H9 (cell line): ENCODE results near the gene PIAS4. TPM values are rescaled to one million over a fixed set of nuclear protein-coding genes. Genes with fewer than 3 reads are reported as not detected.

Experiments
- DNase-seq: peaks from one replicate; pipeline ENCODE4 v3.0.0-alpha.2; 2017
- H2AFZ ChIP-seq: one replicate; pipeline ENCODE4 v1.6.1; 2013; ENCODE audit warnings: mild to moderate bottlenecking, low read length, control low read depth, moderate library complexity
- H2AK5ac ChIP-seq: 2 replicates; pipeline ENCODE4 v1.6.1; 2013; ENCODE audit warnings: low read length, control low read depth, mixed read lengths; ENCODE audit not compliant: insufficient read length
- H2BK120ac ChIP-seq: one replicate; pipeline ENCODE4 v1.6.1; 2013; ENCODE audit warnings: low read depth, mild to moderate bottlenecking, low read length, control low read depth, inconsistent platforms; ENCODE audit not compliant: poor library complexity, severe bottlenecking
- H2BK12ac ChIP-seq: 2 replicates; pipeline ENCODE4 v1.6.1; 2013; ENCODE audit warnings: low read length, control low read depth, mixed read lengths, low read depth; ENCODE audit not compliant: insufficient read length
- H2BK15ac ChIP-seq: 2 replicates; pipeline ENCODE4 v1.6.1; 2013; ENCODE audit warnings: low read depth, low read length, control low read depth
- H2BK20ac ChIP-seq: one replicate; pipeline ENCODE4 v1.6.1; 2013; ENCODE audit warnings: low read depth, mild to moderate bottlenecking, low read length, control low read depth, inconsistent platforms; ENCODE audit not compliant: poor library complexity, severe bottlenecking
- H2BK5ac ChIP-seq: 2 replicates; pipeline ENCODE4 v1.6.1; 2013; ENCODE audit warnings: low read length, control low read depth, mixed read lengths; ENCODE audit not compliant: insufficient read length
- H3K14ac ChIP-seq: 2 replicates; pipeline ENCODE4 v1.6.1; 2013; ENCODE audit warnings: low read length, control low read depth; ENCODE audit not compliant: insufficient read depth
- H3K18ac ChIP-seq: 2 replicates; pipeline ENCODE4 v1.6.1; 2013; ENCODE audit warnings: low read depth, mild to moderate bottlenecking, mixed read lengths, low read length, control low read depth; ENCODE audit not compliant: insufficient read length
- H3K23ac ChIP-seq: 2 replicates; pipeline ENCODE4 v1.6.1; 2013; ENCODE audit warnings: low read length, control low read depth, mixed read lengths, low read depth; ENCODE audit not compliant: insufficient read length
- H3K23me2 ChIP-seq: 2 replicates; pipeline ENCODE4 v1.6.1; 2013; ENCODE audit warnings: low read depth, mild to moderate bottlenecking, mixed read lengths, low read length, control low read depth; ENCODE audit not compliant: insufficient read length, poor library complexity, severe bottlenecking
- H3K27ac ChIP-seq: 2 replicates; pipeline ENCODE4 v1.5.1; 2013; ENCODE audit warnings: low read length, control low read depth, mixed read lengths, low read depth; ENCODE audit not compliant: insufficient read length
- H3K27me3 ChIP-seq: 2 replicates; pipeline ENCODE4 v1.6.1; 2013; ENCODE audit warnings: low read length, control low read depth, inconsistent platforms; ENCODE audit not compliant: insufficient read depth
- H3K4ac ChIP-seq: 2 replicates; pipeline ENCODE4 v1.6.1; 2013; ENCODE audit warnings: low read depth, mild to moderate bottlenecking, control low read depth, inconsistent platforms, low read length, moderate library complexity
- H3K4me1 ChIP-seq: 2 replicates; pipeline ENCODE4 v1.6.1; 2013; ENCODE audit warnings: low read length, control low read depth, inconsistent platforms; ENCODE audit not compliant: insufficient read depth
- H3K4me2 ChIP-seq: 2 replicates; pipeline ENCODE4 v1.6.1; 2013; ENCODE audit warnings: low read length, control low read depth, mixed read lengths; ENCODE audit not compliant: insufficient read length, insufficient read depth
- H3K56ac ChIP-seq: 2 replicates; pipeline ENCODE4 v1.6.1; 2013; ENCODE audit warnings: low read depth, mild to moderate bottlenecking, mixed read lengths, low read length, control low read depth; ENCODE audit not compliant: insufficient read length
- H3K79me1 ChIP-seq: 2 replicates; pipeline ENCODE4 v1.6.1; 2013; ENCODE audit warnings: low read depth, mild to moderate bottlenecking, moderate library complexity, low read length, control low read depth, inconsistent platforms; ENCODE audit not compliant: insufficient read depth, poor library complexity, severe bottlenecking
- H3K79me2 ChIP-seq: 2 replicates; pipeline ENCODE4 v1.6.1; 2013; ENCODE audit warnings: low read length, control low read depth, inconsistent platforms; ENCODE audit not compliant: insufficient read depth
- H3K9ac ChIP-seq: 2 replicates; pipeline ENCODE4 v1.6.1; 2013; ENCODE audit warnings: low read length, control low read depth, mixed read lengths; ENCODE audit not compliant: insufficient read length; ENCODE audit errors: extremely low read depth
- H3K9me3 ChIP-seq: one replicate; pipeline ENCODE4 v1.6.1; 2013; ENCODE audit warnings: low read depth, low read length, inconsistent platforms; ENCODE audit not compliant: control insufficient read depth
- H3T11ph ChIP-seq: one replicate; pipeline ENCODE4 v1.6.1; 2013; ENCODE audit warnings: mild to moderate bottlenecking, low read length, control low read depth, inconsistent platforms
- H4K20me1 ChIP-seq: one replicate; pipeline ENCODE4 v1.6.1; 2013; ENCODE audit not compliant: control insufficient read depth, insufficient read length, insufficient read depth
- H4K5ac ChIP-seq: 2 replicates; pipeline ENCODE4 v1.6.1; 2013; ENCODE audit warnings: low read depth, mild to moderate bottlenecking, mixed read lengths, low read length, control low read depth; ENCODE audit not compliant: insufficient read length
- H4K8ac ChIP-seq: replicated peaks from 2 replicates; pipeline ENCODE4 v1.6.1; 2013; ENCODE audit warnings: low read length, control low read depth, mixed read lengths, low read depth; ENCODE audit not compliant: insufficient read length
- H4K91ac ChIP-seq: 2 replicates; pipeline ENCODE4 v1.6.1; 2013; ENCODE audit warnings: low read depth, mild to moderate bottlenecking, moderate library complexity, mixed read lengths, low read length, control low read depth; ENCODE audit not compliant: insufficient read length
- H3K27ac Mint-ChIP-seq, 3 experiments: 2 replicates in 2 of 3; 3 replicates in 1 of 3; pipeline ENCODE4 v1.8.0; 2020 to 2021; ENCODE audit warnings: mixed read lengths in 3 of 3, mild to moderate bottlenecking in 1 of 3, moderate library complexity in 1 of 3
- H3K27me3 Mint-ChIP-seq: 2 replicates; pipeline ENCODE4 v1.8.0; 2021; ENCODE audit warnings: low read depth, mild to moderate bottlenecking, moderate library complexity, mixed read lengths
- H3K36me3 Mint-ChIP-seq, 3 experiments: 2 replicates in 2 of 3; 3 replicates in 1 of 3; pipeline ENCODE4 v1.8.0; 2020 to 2021; ENCODE audit warnings: low read depth in 3 of 3, mixed read lengths in 3 of 3; ENCODE audit not compliant: insufficient read depth in 1 of 3
- H3K4me1 Mint-ChIP-seq, 2 experiments: 2 replicates each; pipeline ENCODE4 v1.8.0; 2020; ENCODE audit warnings: mixed read lengths in 2 of 2
- H3K4me3 Mint-ChIP-seq, 2 experiments: 2 replicates in 1 of 2; 3 replicates in 1 of 2; pipeline ENCODE4 v1.8.0; 2020 to 2021; ENCODE audit warnings: mild to moderate bottlenecking in 2 of 2, mixed read lengths in 2 of 2, moderate library complexity in 1 of 2
- H3K9me3 Mint-ChIP-seq, 2 experiments: 2 replicates in 1 of 2; 3 replicates in 1 of 2; pipeline ENCODE4 v1.8.0; 2020; ENCODE audit warnings: mild to moderate bottlenecking in 2 of 2, mixed read lengths in 2 of 2, moderate library complexity in 1 of 2
- CTCF ChIP-seq: fragments of 200-600 bp; sonication (generic); conservative IDR thresholded peaks from 3 replicates; pipeline ENCODE4 v1.8.0; 2021; ENCODE audit warnings: antibody characterized with exemption, mild to moderate bottlenecking
- WGBS: extraction: QIAGEN DNeasy Blood & Tissue Kit; methylation state at CpG from one replicate; pipeline ENCODE4 v1.1.7; 2013; ENCODE audit warnings: missing lambda C conversion rate, low lambda C conversion rate, mixed read lengths; ENCODE audit not compliant: insufficient read length; ENCODE audit errors: extremely low coverage; 5-methylcytosine and 5-hydroxymethylcytosine counted together
- total RNA-seq: library from RNA; stranded (reverse); gene quantifications from 2 replicates; pipeline ENCODE4 v1.2.1, GENCODE V29; 2021

Gene PIAS4
- total RNA-seq, 1 experiment from 2014 or later: 52.0 TPM

- Histone ChIP-seq H2AK5ac (no peak overlapping the region), H3K9ac (no peak overlapping the region), H3K27me3 (no peaks in the 10 kb centered on the region), H3K4ac (no peak overlapping the region), H3K79me2 (no peaks in the 10 kb centered on the region), H2BK120ac (no peak overlapping the region), H3K9me3 (no peaks in the 10 kb centered on the region), H3K14ac (no peak overlapping the region), H3K79me1 (no peaks in the 10 kb centered on the region), H4K5ac (no peak overlapping the region), H4K20me1 (no peaks in the 10 kb centered on the region), H3K56ac (no peak overlapping the region), H3K4me2 (no peak overlapping the region), H2BK20ac (no peak overlapping the region), H2AFZ (no peak overlapping the region), H3K4me1 (no peaks in the 10 kb centered on the region), H3K18ac (no peak overlapping the region), H4K91ac (no peak overlapping the region), H3K23ac (no peak overlapping the region), H2BK5ac (no peak overlapping the region), H2BK12ac (no peak overlapping the region), H4K8ac (no peak overlapping the region), H3K27ac (no peak overlapping the region), H2BK15ac (no peak overlapping the region), H3T11ph (no peak overlapping the region), H3K23me2 (no peaks in the 10 kb centered on the region)
- no peaks in the 10 kb centered on the region for H3K9me3 Mint-ChIP-seq
- no peak overlapping the region for H3K27ac Mint-ChIP-seq
- no peaks in the 10 kb centered on the region for H3K27me3 Mint-ChIP-seq
- no peak for TF ChIP-seq CTCF
- peak; percentile 20 for DNase-seq
- H3K4me3 Mint-ChIP-seq: no peak overlapping the region
- H3K36me3 Mint-ChIP-seq: peaks cover 22 to 54% (median 46%) of the 10 kb centered on the region in 3 experiments; a peak in 6 of 7 replicates
- WGBS: no CpG with 5 or more reads among the region's 15 CpGs
- no peaks in the 10 kb centered on the region for H3K4me1 Mint-ChIP-seq
Observed at GRCh38 chr19:3959766-3960131, 47.8 kb upstream of the PIAS4 start.
